GM19351 (cell line): Measurements from ENCODE around the gene BAIAP2.
"Not testable (repeated sequence)": the region's sequence is repeated elsewhere in the genome, so short reads cannot be mapped to it uniquely, and the experiment has no call there.

Experiments
- ATAC-seq: cut with Tn5 transposase; IDR thresholded peaks from one replicate; pipeline ENCODE4 v1.9.1; 2021; ENCODE audit warnings: mild to moderate bottlenecking, moderate library complexity; ENCODE audit not compliant: unreplicated experiment

The BAIAP2 gene

DNA sequence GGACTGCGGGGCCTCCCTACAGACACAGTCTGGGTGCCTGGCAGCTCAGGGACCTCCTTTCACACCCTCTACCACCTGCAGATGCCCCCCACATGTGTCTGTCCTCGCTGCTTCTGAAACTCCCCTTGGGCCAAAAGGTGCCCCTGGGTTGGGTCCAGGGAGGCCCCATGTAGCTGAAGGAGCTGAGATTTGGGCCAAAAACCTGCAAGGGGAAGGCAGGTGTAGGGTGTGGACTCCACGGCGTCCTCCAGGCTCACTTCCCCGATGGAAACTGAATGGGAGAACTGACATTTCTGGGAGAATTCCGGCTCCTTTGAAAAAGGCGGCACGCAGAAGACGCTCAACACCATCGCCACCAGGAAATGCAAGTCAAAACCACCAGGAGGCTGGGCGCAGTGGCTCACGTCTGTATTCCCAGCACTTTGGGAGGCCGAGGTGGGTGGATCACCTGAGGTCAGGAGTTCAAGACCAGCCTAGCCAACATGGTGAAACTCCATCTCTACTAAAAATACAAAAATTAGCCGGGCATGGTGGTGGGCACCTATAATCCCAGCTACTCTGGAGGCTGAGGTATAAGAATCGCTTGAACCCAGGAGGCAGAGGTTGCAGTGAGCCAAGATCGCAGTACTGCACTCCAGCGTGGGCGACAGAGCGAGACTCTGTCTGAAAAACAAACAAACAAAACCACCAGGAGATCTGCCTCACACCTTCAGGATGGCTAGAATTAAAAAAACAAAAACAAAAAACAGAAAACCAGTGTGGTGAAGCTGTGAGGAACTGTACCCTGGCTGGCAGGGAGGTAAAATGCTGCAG is 13.2 kb upstream of the BAIAP2 start:
- ATAC-seq: no peak

DNA sequence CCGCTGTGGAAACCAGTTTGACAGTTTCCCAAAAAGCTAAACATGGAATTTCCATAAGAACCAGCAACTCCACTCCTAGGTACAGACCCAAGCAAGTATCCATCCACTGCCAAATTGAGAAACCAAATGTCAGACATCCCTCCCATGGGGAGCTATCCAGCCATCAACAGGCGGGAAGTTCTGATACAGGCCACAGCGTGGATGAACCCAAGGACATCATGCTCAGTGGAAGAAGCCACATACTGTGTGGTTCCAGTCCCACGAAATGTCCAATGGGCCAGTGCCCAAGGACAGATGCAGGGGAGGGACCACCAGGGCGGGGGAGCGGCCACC is 12.6 kb upstream of the BAIAP2 start:
- ATAC-seq: no peak

DNA sequence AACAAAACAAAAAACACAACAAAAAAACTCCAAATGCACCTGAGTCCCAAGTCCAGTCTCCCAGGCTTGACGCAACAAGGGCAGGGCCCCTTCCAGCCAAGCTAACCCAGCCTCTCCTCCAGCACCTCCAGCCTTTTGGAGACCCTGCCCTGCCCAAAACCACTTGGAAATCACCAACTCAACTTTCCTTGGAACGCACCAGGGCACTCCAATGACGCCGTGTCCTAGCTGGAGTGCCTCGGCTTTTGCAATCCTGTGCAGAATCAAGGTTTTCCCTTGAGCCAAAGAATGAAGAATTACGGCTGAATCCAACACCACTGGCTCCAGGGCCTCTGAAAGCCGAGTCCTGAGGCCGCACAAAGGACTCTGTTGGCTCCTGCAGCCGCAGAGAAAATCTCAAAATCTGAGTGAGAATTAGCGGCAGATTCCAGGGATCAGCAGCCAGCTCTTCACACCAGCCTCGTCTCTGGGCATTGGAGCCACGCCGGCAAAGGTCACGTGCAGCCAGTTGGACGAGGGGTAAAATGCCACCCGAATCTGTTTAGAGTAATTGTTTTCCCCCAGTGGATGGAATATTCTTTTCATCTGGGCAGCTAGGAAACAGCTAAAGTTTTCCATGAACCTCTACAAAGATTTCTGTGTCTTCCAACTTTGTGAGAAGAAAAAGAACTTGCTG is 9.7 kb upstream of the BAIAP2 start:
- no peak for ATAC-seq

DNA sequence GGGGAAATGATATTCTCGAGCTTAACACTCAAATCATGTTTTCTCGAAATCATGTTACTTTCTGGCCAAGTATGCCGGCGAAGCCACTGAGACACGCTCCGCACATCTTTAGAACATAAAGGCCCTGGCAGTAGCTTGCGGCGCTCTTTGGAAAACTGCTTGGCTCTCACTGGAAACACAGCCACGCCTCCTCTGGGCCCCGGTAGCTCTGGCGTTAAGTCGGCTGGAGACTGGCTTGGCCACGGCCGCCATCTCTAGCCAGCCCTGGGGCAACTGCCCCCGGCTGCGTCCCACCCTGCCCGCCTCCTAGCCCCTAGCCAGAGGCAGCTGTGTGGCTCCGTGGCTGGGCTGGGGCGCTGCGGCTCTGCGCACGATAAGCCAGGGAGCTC is 9.2 kb upstream of the BAIAP2 start:
- no peak for ATAC-seq

DNA sequence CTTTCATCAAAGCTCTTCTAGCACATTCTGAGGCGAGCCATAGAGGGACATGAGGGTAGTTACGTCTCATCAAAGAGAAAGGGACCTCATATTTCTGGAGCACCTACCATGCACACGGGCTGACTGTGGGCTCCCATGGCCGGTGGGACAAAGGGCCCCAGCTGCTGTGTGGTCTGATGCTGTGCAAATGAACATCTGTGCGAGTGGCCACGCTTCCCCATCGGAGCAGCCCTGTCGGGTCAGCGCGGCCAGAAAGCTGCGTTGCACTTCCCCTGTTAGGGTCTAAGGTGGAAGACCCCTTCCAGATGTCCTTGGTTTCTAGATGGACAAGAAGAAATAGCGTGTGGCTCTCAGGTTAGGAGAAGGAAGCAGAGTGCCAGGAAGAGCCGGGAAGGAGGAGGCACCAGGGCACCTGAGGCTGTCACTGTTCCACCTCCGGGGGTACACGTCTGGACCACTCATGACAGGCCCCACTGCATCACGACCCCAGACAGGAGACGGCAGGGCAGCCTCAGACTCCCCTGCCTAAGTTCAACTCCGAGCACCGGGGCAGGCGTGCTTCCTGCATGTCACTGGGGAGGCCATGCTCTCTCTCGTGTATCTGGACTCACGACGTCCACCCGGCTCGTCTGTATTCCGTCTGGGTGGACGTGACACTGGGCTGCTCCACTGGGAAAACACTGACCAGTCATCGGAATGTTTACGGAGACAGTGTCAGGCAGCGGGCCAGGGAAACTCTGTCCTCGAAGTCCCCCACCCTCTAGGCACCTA is 8.5 kb upstream of the BAIAP2 start:
- ATAC-seq: no peak

DNA sequence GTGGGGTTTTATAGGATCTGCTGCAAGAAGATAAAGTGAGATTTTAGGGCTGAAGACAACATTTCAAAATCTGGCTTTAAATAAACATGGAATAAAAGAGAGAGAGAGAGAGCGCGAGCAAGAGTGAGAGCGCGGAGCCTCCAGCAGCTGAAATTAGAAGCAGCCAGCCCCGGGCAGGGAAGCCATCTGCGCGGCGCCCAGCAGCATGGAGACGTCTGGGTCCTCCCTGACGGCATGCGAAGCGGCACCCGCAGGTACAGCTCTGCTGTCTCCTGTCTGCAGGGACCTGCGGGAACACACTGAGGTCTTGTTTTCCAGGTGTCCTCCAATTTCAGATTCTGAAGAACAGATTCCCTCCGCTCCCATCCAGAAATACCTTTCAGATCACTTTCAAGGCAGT is 7.9 kb upstream of the BAIAP2 start:
- ATAC-seq: no peak

DNA sequence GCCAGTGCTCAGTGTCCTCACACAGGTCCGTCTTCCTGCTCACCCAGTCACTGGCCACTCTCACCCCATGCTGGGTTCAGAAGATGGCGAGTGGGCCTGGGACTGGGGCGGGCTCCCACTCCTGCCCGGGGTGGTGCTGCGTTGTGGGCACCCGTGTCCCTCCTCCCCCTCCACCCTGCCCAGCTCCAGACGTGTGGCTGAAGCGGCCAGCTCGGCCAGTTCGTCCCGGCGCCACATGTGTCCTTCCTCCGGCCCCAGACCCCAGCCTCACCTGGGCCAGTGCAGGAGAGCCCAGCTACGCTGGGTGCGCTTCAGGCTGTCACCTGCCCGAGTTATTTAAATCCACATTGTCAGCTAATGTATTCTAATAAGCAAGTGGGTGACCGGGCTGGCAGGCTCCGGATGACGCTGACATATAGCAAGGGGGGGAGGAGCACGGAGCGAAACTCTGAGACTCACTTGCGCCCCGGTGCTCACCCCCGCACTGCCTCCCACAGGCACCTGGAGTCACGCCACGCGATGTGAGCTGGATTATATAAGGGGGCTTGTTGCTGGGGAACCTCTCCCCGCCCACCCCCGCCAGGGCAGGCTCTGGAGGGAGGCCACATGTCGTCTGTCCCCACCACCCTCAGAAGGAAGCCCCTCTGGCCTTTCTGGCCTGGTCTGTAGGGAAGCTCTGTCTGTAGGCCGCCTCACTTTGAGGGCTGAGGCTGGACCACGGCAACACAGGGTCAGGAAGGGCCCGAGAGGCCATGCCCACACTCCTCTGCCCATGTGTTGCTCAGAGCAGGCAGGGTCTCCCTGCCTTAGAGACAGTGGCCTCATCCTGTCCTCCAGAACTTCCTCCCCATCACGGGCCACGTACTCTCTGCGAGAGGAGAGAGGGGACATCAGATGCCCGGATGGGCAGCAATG is 7.1 kb upstream of the BAIAP2 start:
- no peak for ATAC-seq

DNA sequence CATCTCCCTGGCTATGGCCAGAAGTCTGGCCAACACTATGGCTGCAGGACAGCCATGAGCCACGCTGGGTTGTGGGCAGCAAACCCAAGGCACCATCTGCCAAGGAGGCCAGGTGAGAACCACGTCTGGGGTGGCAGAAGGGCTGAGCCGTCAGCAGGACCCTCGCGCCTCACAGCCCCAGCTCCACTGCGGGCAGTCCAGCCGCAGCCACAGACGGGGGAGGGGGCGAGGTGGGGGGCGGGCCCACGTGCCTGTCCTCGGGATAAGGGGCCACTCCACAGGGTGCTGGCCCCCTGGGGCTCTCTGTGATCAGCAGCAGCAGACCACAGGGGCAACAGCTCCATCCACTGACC is 6.5 kb upstream of the BAIAP2 start:
- ATAC-seq: no peak

DNA sequence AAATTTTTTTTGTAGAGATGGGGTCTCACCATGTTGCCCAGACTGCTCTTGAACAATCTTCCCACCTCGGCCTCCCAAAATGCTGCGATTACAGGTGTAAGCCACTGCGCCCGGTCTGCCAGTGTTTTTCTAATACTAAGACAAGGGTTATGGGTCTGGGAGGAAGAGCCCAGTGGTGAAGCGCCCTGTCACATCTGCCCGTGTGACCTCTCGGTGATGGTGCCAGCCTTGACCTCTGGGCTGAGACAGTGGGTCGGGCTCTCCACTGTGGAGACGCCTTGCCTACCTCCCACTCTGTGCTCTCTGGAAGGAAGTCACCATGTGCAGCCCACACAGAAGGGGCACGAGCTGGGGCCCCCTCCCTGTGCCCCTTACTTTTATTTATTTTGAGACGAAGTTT is 5.1 kb upstream of the BAIAP2 start:
- no peak for ATAC-seq

DNA sequence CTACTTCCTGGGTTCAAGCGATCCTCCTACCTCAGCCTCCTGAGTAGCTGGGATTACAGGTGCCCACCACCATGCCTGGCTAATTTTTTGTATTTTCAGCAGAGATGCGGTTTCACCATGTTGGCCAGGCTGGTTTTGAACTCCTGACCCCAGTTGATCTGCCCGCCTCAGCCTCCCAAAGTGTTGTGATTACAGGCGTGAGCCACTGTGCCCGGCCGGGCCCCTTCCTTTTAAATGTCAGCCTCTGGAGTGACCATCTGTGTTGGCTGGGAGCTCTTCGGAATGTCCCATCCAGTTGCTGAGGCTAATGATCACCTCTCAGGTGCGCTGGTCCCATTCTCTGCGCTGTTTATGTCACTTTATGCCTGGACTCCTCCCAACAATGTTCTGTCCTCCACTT is 4.6 kb upstream of the BAIAP2 start:
- ATAC-seq: not testable (repeated sequence)

DNA sequence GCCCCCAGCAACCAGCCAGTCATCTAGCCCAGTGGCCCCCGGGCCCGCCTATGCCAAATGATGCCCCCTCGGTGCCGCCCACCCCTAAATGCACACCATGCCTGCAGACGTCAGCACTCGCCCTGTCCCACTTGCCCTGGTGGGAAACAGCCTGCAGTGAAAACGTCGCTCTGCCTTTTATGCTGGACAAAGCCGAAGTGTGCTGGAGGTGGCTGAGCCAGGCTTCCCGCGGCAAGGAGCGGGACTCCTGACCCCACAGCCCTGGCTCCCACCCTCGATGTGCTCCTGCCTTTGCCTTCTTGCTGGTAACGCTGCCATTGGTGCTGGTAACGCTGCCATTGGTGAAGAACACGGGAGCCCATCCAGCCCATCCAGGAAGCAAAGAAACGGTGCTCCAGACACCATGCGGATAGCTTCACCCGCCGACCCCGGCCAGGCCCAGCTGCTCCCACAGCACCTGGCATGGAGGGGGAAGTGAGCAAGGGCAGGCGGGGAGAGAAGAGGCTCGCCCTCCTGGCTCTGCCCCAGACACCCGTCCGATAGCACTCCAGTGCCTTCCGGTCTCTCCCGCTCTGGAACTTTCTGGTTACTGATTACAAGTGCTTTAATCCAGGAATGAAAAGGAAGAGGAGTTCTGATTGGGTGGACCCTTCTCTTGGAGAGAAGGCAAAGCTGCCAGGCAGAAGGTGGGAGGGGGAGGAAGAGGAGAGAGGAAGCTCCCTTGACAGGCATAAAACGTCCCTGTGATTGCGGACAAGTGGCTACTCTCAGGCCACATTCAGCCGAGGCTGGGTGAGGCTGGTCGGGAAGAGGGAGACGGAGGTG is 4.0 kb upstream of the BAIAP2 start:
- ATAC-seq: no peak

DNA sequence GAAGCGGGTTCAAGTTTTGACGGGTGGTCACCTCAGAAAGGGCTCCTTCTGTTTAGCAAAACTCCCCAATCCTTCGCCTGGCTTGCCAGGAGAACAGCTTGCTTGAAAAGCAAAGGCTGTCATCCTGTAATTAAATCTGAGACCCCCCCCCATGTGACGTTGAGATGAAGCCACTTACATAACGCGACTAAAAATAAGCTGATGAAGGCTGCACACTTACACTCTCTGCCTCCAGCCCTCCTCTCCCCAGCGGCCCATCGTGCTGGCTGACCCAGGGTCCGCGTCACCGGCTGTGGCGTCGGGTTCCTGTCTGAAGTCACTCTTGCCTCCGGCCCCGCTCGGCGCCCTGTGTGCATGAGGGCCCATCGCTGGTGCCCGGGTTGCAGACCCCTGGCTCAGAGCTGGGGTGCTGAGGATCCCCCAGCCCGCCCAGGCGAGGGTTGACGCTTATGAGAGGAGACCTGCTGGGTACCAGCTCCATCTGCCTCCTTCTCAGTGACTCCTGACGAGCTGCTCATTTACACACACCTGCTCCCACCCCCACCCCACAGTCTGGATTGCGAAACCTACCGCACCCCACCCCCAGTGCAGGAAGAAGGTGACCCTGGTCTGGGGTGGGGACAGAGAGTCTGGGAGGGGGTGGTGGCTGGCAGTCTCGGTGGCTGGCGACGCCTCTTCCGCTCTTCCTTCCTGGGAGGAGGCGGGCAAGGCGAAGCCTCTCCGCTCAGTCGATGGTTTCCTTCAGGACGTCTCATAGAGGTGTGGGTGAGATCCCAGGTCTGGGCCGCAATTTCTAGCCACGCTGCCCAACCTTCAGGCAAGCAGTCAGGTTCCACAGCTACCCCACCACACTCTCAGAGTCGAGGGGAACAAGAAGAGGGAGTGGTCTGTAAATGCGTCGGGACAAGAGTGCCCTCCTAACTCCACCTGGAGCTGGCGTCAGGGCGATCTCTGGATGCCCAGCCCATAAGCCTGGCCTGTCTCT is 3.1 kb upstream of the BAIAP2 start:
- ATAC-seq: no peak

DNA sequence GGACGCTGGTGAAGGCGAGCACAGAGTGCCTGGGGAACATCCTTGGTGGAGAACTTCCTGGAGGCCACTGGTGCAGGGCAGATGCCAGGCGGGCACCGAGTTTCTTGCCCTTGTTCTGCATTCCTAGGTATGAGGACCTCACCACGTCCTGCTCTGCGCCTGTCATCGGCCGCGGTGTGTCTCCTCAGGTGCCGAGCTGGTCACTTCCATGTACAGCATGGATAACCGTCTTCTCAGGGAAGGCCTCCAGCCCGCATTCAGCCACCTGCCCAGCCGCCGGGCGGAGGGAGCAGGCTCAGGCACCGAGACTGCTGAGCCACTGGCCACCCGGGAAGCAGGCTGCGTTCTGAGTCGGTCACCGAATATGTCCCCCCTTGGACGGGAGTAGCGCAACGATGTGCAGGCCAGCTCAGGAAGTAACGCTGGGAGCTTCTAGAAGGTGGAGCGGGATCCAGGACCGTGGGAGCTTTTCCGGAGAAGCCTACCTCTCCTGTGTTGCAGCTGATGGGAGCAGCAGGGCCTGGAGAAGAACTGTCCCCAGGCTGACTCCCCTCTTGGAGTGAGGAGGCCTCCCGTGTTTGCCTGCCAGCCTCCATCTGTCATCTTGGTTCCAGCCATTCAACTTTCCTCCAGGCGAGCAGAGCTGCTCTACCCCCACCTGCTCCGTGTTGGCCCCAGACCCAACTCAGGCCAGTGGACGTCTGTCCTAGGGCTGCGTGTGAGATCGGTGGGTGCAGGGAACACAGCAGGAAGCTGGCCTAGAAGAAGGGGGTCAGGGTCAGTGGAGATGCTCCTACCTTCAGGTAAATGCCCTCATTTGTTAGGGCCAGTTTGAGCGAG is 2.1 kb upstream of the BAIAP2 start:
- no peak for ATAC-seq

DNA sequence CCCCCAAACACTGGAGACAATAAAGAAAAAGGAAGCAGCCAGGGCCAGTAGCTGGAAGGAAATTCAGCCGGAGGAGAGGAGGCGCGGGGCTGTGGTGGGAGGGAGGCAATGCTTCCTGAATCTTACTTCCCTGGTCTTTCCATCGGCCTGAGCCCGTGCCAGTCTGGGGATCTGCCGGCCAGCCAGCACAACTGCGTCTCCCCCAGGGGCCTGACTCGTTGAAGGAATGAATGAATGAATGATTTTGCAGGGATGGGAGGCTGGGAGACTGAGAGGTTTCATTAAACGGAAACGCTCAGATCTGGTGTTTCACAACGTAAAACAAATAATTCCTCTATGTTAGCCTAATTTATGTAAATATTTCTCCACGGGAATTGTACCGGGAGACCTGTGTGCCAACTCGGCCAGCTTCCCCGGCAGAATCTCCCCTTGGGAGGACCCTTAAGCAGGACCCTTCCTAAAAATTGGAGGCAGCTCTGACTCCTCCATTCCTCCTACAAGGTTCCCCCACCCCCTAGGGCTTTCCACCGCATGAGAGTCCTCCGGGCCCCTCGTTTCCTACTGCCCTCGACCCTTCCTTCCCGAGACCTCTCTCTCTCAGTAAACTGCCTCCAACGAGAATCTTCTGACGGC is 1.3 kb upstream of the BAIAP2 start:
- no peak for ATAC-seq

DNA sequence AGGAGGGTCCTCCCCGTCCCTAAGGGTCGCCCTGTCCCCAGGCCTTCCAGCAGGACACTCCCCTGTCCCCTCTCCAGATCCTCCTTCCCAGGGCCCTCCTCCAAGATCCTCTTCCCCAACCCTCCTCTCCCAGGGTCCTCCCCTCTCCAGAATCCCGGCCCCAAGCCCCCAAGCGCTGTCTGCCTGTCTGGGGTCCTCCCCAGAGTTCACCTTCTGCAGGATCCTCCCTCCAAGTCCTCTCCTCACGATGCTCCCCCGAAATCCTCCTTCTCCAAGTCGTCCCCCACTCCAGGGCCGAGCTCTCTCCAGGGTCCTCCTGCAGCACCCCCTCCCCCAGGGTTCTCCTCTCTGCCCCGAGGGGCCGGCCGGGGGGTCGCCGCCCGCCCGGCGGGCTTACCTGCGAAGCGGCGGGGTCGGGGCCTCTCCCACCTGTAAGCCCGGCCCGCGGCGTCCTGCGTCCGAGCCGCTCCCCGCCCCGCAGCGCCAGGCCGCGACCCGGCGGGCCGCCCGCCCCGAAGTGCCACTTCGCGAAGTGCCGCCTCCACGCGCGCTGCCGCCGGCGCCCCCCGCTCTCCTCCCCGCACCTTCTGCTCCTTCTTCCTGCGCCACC is 678 bp upstream of the BAIAP2 start:
- ATAC-seq: peak; percentile 13

DNA sequence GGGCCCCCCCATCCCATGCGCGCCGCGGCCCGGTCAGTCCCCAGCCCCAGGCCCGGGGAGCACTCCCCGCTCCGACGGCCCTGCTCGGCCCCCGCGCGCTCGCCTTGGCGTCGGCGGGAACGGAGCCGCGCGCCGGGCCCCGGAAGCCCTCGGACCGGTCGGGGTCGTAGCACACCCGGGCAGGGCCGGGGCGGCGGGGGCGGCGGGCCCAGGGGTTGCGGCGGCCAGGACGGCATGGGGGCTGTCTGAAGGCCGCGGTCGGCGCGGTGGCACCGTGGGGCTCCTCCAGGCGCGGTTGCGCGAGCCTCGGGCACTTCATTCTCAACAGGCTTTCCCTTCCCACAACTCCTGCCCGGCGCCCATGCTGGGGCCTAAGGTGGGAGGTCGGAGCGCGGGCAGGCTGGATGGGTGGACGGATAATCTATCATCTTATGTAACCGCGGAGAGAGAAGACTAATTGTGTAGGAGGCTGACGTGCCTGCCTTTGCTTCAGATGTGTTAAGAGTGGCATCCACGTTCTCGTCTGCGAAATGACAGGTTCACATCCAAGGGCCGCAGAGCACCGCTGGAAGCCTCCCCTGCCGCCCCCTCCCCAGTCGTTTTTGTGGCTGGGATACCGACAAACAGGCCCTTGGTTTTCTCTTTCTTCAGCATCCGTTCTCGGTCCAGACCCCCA is 708 bp downstream of the BAIAP2 start:
- ATAC-seq: no peak
